ENCODE data around the gene MAMDC4.
A peak's percentile ranks its signal among the peaks of the same experiment; 100 is the strongest.
"Not testable (repeated sequence)": the region's sequence is repeated elsewhere in the genome, so short reads cannot be mapped to it uniquely, and the experiment has no call there.

Gene MAMDC4

GRCh38 chr9:136839229-136840139, 12.7 kb upstream of the MAMDC4 start:
- DNase-seq (ENCODE audit: low read depth), result no peak

GRCh38 chr9:136840140-136840876, 11.8 kb upstream of the MAMDC4 start:
- DNase-seq (ENCODE audit: low read depth), result no peak

GRCh38 chr9:136840877-136841645, 11.1 kb upstream of the MAMDC4 start:
- DNase-seq (ENCODE audit: low read depth), result no peak

- not testable (repeated sequence) for DNase-seq (ENCODE audit: low read depth)
These were observed 10.3 kb upstream of the MAMDC4 start for GRCh38 chr9:136841646-136842379.

- peak; percentile 63 for DNase-seq (ENCODE audit: low read depth)
These were observed 9.7 kb upstream of the MAMDC4 start, which contains the start of gene AJM1 for GRCh38 chr9:136842380-136842948. TSS of gene AJM1 (plus strand) at chr9:136842478. CDS start at chr9:136844415, 1,937 bp downstream.

GRCh38 chr9:136843159-136843800, 8.9 kb upstream of the MAMDC4 start:
- not testable (repeated sequence) for DNase-seq (ENCODE audit: low read depth)

GRCh38 chr9:136843801-136844740, 8.1 kb upstream of the MAMDC4 start:
- DNase-seq (ENCODE audit: low read depth), result peak; percentile 33

- DNase-seq (ENCODE audit: low read depth), result no peak
These were observed 7.2 kb upstream of the MAMDC4 start for GRCh38 chr9:136844761-136845464.

GRCh38 chr9:136845465-136846260, 6.5 kb upstream of the MAMDC4 start:
- no peak for DNase-seq (ENCODE audit: low read depth)

- no peak for DNase-seq (ENCODE audit: low read depth)
These were observed 5.6 kb upstream of the MAMDC4 start for GRCh38 chr9:136846376-136847087.

- DNase-seq (ENCODE audit: low read depth), result no peak
These were observed 4.9 kb upstream of the MAMDC4 start for GRCh38 chr9:136847088-136847825.

- peak; percentile 41 for DNase-seq (ENCODE audit: low read depth)
These were observed 4.2 kb upstream of the MAMDC4 start for GRCh38 chr9:136847826-136848392.

GRCh38 chr9:136848393-136849037, 3.6 kb upstream of the MAMDC4 start:
- DNase-seq (ENCODE audit: low read depth), result no peak

- peak; percentile 93 for DNase-seq (ENCODE audit: low read depth)
These were observed 2.8 kb upstream of the MAMDC4 start, which contains the start of gene PHPT1 for GRCh38 chr9:136849038-136849959. TSS of gene PHPT1 (plus strand) at chr9:136849409. CDS start at chr9:136849431, 22 bp downstream.

Data from stimulated activated CD8-positive, alpha-beta memory T cell treated with anti-CD3 and anti-CD28 coated beads, Interleukin-12 subunit alpha, Interleukin-12 subunit beta, amount 100 ng/mL, for 4 hours (primary cell).